Kidney capillary endothelial cell (primary cell): ENCODE results near the gene MIER3.

ENCODE experiments used
- DNase-seq: peaks from one replicate; pipeline ENCODE4 v3.0.0-alpha.2; 2018; ENCODE audit warnings: low spot score

Gene MIER3

DNA sequence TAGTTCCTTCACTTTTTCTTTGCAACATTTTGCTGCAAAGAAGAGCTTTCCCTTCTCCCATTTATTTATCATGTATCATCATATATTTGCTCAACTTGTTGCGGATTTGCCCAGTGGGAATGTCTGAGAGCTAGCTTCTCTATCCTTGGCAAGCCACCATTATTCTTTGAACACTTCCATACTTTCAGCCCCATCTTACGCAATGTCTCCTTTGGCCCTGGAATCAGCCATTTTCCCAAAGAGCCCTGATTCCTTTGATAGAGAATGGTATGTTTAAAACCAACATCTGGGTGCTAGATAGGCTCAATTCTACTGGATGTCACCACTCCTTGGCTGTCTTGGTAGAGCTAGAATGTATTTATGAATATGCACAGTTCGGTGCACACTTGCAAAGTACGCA is 55.2 kb downstream of the MIER3 start:
- no peak for DNase-seq

DNA sequence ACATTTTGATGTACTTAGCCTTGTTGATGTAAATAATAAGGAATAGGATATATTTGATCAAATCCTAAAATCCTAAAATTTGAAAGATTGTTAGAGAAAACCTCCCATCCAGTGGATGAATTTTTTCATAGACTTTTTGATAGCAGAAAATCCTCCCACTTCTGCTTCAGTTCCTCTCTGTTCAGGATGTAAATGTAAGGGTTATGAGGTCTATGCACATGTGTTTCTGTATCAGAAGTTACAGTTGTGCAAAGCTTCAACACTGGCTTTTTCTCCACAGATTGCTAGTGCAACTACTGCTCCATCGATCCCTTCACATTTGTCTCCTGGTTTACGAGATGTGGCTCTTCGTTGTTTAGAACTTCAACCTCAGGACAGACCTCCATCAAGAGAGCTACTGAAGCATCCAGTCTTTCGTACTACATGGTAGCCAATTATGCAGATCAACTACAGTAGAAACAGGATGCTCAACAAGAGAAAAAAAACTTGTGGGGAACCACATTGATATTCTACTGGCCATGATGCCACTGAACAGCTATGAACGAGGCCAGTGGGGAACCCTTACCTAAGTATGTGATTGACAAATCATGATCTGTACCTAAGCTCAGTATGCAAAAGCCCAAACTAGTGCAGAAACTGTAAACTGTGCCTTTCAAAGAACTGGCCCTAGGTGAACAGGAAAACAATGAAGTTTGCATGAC is 58.5 kb downstream of the MIER3 start:
- no peak for DNase-seq

DNA sequence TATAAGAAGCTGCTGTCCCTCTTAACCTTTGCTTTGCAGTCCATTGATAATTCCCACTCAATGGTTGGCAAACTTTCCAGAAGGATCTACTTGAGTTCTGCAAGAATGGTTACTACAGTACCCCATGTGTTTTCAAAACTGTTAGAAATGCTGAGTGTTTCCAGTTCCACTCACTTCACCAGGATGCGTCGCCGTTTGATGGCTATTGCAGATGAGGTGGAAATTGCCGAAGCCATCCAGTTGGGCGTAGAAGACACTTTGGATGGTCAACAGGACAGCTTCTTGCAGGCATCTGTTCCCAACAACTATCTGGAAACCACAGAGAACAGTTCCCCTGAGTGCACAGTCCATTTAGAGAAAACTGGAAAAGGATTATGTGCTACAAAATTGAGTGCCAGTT is 70.4 kb downstream of the MIER3 start:
- no peak for DNase-seq

DNA sequence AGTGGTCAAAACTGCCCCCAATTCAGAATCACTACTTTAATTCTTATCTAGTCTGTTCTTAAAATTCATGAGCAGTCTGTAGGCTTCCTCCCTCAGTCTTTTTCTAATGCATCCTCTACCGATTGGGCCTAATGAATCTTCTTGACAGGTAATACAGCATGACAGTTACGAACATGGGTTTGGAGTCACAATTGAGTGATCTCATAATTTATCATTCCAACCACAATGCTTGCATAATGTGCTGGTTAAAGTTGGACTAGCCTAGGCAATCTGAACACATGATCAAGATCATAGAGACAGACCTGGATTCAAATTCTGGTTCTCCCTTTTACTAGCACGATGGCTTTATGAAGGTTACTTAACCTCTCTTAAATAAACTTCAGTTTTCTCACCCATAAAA is 75.6 kb downstream of the MIER3 start:
- DNase-seq: no peak

DNA sequence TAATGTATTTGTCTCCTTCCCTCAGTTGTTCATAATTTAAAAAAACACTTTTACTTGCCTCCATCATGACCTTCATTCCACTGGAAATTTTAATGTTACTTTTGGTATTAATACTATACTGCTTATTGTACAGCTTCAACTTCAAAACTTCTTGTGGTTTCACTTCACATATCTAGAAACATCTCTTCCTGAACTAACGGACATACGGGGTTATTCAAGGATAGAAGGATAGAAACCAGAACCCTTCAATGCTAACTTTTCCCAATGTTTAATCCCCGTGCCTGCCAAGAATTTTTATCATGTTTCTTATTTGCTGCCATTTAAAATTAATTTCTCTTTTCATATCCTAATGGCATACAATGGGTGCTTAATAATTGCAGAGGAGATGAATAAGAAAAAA is 78.9 kb downstream of the MIER3 start:
- DNase-seq: no peak

DNA sequence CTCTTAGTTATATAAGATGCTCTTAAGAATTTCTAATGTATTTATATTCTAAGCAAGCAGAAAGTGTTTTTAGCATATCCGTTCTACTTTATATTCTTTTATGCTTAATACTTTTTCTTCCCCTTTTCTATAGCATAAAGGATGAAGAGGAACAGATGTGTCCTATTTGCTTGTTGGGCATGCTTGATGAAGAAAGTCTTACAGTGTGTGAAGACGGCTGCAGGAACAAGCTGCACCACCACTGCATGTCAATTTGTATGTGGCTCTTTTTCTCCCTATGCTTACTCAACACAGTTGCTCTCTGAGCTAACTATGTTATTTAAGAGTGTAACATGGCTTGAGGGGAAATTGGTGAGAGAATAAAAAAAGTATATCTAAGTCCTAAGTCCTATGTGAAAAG is 80.1 kb downstream of the MIER3 start:
- DNase-seq: no peak
